Pancreas (tissue), 10 donors: Measurements from ENCODE around the gene AATK. TPM values are rescaled to one million over a fixed set of nuclear protein-coding genes. Genes with fewer than 3 reads are reported as not detected.
"Not testable (repeated sequence)": the region's sequence is repeated elsewhere in the genome, so short reads cannot be mapped to it uniquely, and the experiment has no call there.

Source experiments
- ATAC-seq, 4 donors: fragments of 200-7000 bp; cut with Tn5 transposase; one replicate each; pipeline versions ENCODE4 v1.8.0 to v1.9.1; 2020; ENCODE audit warnings: mild to moderate bottlenecking in 4 of 4, moderate library complexity in 4 of 4
- DNase-seq, 6 donors: peaks; one replicate each; pipeline ENCODE4 v3.0.0-alpha.2; 2020
- FAIRE-seq: peaks from 2 replicates; lab custom pipeline; 2012; peaks lifted over from hg19 to GRCh38; lab: Jason Lieb, UNC
- H3K27ac ChIP-seq, 4 donors: fragments of 200-600 bp; sonication (generic); 1 replicate in 3 of 4; 2 replicates in 1 of 4; pipeline versions ENCODE4 v1.5.0 to v1.8.0; 2020
- H3K27me3 ChIP-seq, 4 donors: fragments of 200-600 bp; one replicate each; pipeline ENCODE4 v1.8.0; 2021
- H3K36me3 ChIP-seq, 3 donors: fragments of 200-600 bp; sonication (generic) in 1 of 3; one replicate each; pipeline versions ENCODE4 v1.5.0 to v1.8.0; 2020 to 2021
- H3K4me1 ChIP-seq, 3 donors: fragments of 200-600 bp; one replicate each; pipeline ENCODE4 v1.8.0; 2021
- H3K4me3 ChIP-seq, 4 donors: fragments of 200-600 bp; sonication (generic) in 2 of 4; one replicate each; pipeline versions ENCODE4 v1.5.0 to v1.8.0; 2020 to 2021
- H3K9me3 ChIP-seq, 4 donors: fragments of 200-600 bp; one replicate each; pipeline ENCODE4 v1.8.0; 2021
- WGBS, 2 donors: extraction: QIAGEN DNeasy Blood & Tissue Kit; methylation state at CpG; one replicate each; pipeline ENCODE4 v1.1.7; 2013; 5-methylcytosine and 5-hydroxymethylcytosine counted together
- intact Hi-C, 3 donors: fragments of 100-400 bp; cut with DNase I; formaldehyde crosslinking; loops; one replicate each; pipeline versions ENCODE4 v1.11.1 to v1.14.2; 2022
- polyA plus RNA-seq, 2 donors: library from polyadenylated mRNA; stranded (reverse); fragments of 200-250 nt; gene quantifications; one replicate each; pipeline ENCODE4 v1.2.3, GENCODE V29; 2013
- total RNA-seq, 6 donors: library from RNA; stranded (reverse); fragmentation: NEBNext Ultra II Directional in 4 of 6; extraction: Animal tissue kit (Norgen Biotek cat#: 25700) in 4 of 6; gene quantifications; one replicate each; pipeline versions ENCODE4 v1.2.1 to v1.2.4, GENCODE V29; 2021 to 2023
- TF ChIP-seq, protein P1 (sequence below), 4 donors: fragments of 200-600 bp; sonication (generic) in 3 of 4; IDR thresholded peaks; one replicate each; pipeline versions ENCODE4 v1.5.0 to v1.8.0; 2021; ENCODE audit warnings: antibody characterized with exemption in 4 of 4
- donor health status: healthy with polysubstance abuse.
- donor health status: DM: no; HTN: no; CAD: no; lungs with moderate emphysema.
- donor health status: DM: no; HTN: no; CAD: no.
- donor health status: control.
- donor health status: control.
- donor health status: Bipolar disorder and iron deficiency.
- donor health status: DM: yes; HTN: yes; CAD: no.
- donor health status: DM: no; HTN: no; CAD: no.
- donor health status: DM: no; HTN: no; CAD: no.
- donor health status: DM: yes; HTN: yes; CAD: no.

Gene AATK
- total and polyA plus RNA-seq, 8 donors: 24.3 to 49.6 (median 30.1) TPM

DNA sequence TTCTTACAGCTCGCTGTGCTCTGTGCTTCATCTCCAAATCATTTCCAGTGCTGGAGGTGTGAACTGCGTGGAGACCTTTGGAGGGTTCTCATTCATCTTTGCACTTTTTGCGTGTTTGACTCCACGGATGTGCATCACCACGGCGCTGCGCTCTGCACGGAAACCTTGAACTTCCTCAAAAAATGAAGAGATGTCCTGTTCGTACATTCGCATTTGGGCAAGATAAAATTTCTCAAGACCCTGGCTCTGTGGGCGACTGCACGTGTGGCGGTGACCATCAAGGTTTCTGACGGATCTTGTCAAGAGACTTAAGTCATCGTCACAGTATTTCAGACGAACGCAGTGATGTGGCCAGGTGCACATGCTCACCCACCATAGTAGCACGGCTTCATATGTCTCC is 11.1 kb downstream of the AATK start:
- no peaks in the 10 kb centered on the region for H3K27me3 ChIP-seq
- no peak for FAIRE-seq
- ATAC-seq: no peak
- intact Hi-C loops: no loop called here
- no peaks in the 10 kb centered on the region for H3K9me3 ChIP-seq
- peak in 2 of 6 donors; percentile 6 to 15 for DNase-seq
- TF ChIP-seq, protein P1, sequence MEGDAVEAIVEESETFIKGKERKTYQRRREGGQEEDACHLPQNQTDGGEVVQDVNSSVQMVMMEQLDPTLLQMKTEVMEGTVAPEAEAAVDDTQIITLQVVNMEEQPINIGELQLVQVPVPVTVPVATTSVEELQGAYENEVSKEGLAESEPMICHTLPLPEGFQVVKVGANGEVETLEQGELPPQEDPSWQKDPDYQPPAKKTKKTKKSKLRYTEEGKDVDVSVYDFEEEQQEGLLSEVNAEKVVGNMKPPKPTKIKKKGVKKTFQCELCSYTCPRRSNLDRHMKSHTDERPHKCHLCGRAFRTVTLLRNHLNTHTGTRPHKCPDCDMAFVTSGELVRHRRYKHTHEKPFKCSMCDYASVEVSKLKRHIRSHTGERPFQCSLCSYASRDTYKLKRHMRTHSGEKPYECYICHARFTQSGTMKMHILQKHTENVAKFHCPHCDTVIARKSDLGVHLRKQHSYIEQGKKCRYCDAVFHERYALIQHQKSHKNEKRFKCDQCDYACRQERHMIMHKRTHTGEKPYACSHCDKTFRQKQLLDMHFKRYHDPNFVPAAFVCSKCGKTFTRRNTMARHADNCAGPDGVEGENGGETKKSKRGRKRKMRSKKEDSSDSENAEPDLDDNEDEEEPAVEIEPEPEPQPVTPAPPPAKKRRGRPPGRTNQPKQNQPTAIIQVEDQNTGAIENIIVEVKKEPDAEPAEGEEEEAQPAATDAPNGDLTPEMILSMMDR (IDR thresholded peaks at IDR 0.05): no peak
- H3K4me1 ChIP-seq: peaks cover 0 to 2% (median 0%) of the 10 kb centered on the region in 3 donors
- no peak overlapping the region for H3K27ac ChIP-seq
- WGBS, 2 donors: 92 to 96% methylated on average over 18 of the region's 18 CpGs
- no peaks in the 10 kb centered on the region for H3K36me3 ChIP-seq
- H3K4me3 ChIP-seq: no peak overlapping the region

DNA sequence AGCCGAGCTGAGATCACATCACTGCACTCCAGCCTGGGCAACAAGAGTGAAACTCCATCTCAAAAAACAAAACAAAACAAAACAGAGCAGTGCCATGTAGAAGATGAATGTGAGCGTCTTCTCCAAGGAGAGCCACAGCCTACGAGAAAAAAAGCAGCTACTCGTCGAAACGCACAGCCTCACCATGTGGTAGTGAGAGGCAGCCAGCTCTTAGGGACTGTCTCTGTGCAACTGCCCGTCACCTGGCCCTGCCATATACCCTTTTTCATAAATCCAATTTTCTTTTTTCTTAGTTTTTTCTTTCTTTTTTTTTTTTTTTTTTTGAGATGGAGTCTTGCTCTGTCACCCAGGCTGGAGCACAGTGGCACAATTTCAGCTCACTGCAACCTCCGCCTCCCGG is 12.0 kb downstream of the AATK start:
- H3K4me3 ChIP-seq, H3K27me3 ChIP-seq, H3K9me3 ChIP-seq, H3K4me1 ChIP-seq, H3K27ac ChIP-seq, ATAC-seq, FAIRE-seq, H3K36me3 ChIP-seq, intact Hi-C loops: not testable (repeated sequence)
- DNase-seq: peak in 2 of 6 donors; percentile 1 to 3
- 93 to 94% methylated on average over 9 of the region's 9 CpGs for WGBS, 2 donors

DNA sequence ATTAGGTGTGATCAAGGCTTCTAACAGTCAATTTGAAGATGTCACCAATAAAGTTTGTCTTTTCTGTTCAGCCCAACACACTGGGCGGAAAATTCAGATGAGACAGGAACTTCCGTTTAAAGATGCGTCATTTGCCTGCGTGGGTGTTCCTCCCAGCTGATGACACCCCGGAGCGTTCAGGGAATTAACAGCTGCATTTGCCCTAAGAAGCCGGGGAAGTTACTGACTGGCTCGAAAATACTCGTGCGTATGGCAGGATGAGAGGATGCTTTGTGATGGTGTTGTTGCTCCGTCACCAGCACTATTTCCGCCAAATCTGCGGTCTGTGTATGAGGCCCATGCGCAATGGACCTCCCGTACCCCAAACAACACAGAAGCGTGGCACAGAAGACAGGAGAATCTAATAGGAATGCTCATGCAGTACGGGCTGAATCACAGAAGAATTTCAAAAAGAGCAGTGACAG is 12.6 kb downstream of the AATK start:
- ATAC-seq (peak in 1 of 4 donors; percentile 11), DNase-seq (peak in 2 of 6 donors; percentile 3 to 7), FAIRE-seq (no peak)
- Histone ChIP-seq H3K27me3 (no peaks in the 10 kb centered on the region), H3K9me3 (no peaks in the 10 kb centered on the region), H3K4me3 (no peak overlapping the region), H3K36me3 (no peaks in the 10 kb centered on the region), H3K27ac (no peak overlapping the region), H3K4me1 (no peaks in the 10 kb centered on the region)
- intact Hi-C loops: no loop called here
- TF ChIP-seq, protein P1 (IDR thresholded peaks at IDR 0.05): no peak
- WGBS, 2 donors: 90% methylated on average over 17 of the region's 17 CpGs

DNA sequence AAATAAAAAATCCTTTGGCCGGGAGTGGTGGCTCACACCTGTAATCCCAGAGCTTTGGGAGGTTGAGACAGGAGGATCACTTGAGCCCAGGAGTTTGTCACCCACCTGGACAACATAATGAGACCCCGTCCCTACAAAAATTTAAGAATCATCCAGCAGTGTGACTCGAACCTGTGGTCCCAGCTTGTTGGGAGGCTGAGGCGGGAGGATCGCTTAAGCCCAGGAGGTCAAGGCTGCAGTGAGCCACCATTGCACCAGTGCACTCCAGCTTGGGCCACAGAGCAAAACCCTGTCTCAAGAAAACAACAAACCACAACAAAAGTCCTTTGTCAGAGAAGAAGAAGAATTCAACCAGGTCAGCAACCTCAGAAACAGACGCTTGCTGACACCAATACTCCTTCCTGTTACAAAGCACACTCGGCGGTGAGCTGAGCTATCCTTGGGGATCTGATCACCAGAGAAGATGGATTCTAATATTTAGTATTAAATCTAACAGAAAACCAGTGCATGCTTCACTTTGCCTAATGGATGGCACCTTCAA is 13.7 kb downstream of the AATK start:
- Histone ChIP-seq H3K9me3 (no peaks in the 10 kb centered on the region), H3K27me3 (no peaks in the 10 kb centered on the region), H3K4me3 (no peak overlapping the region), H3K4me1 (no peaks in the 10 kb centered on the region), H3K27ac (no peak overlapping the region), H3K36me3 (no peaks in the 10 kb centered on the region)
- FAIRE-seq (no peak), ATAC-seq (no peak), DNase-seq (peak in 1 of 6 donors; percentile 6)
- WGBS, 2 donors: 87 to 92% methylated on average over 8 of the region's 8 CpGs
- TF ChIP-seq, protein P1 (IDR thresholded peaks at IDR 0.05): no peak
- intact Hi-C loops: no loop called here

DNA sequence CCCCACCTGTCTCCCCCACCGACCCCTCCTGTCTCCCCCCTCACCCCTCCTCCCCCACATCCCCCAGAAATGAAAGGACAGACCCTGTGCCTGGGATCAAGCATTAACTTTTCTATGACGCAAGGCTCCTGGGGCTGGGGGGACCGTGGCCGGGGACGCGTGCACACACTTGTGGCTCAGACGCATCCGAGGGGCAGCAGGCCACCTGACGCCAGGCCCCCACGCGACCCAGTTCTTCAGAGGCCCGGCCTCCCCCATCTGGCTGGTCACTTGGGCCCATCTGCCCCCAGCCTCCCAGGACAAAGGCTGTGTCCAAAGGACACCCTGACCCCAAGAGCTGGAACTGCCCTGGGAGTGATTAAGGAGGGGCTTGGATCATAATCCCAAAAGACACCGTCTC is 14.7 kb downstream of the AATK start:
- 79 to 86% methylated on average over 12 to 13 of the region's 13 CpGs for WGBS, 2 donors
- intact Hi-C loops: no loop called here
- Histone ChIP-seq H3K9me3 (no peaks in the 10 kb centered on the region), H3K4me1 (no peaks in the 10 kb centered on the region), H3K36me3 (no peaks in the 10 kb centered on the region), H3K4me3 (no peak overlapping the region), H3K27ac (no peak overlapping the region), H3K27me3 (no peaks in the 10 kb centered on the region)
- DNase-seq: peak in 2 of 6 donors; percentile 15 to 56
- TF ChIP-seq, protein P1 (IDR thresholded peaks at IDR 0.05): no peak
- no peak for ATAC-seq
- FAIRE-seq: no peak
